GM21367 (cell line): ENCODE results near the gene LRMDA.
A peak's percentile ranks its signal among the peaks of the same experiment; 100 is the strongest.
"Not testable (repeated sequence)": the region's sequence is repeated elsewhere in the genome, so short reads cannot be mapped to it uniquely, and the experiment has no call there.

Experiments used
- ATAC-seq: cut with Tn5 transposase; IDR thresholded peaks from one replicate; pipeline ENCODE4 v1.9.1; 2021; ENCODE audit not compliant: unreplicated experiment

LRMDA gene

GRCh38 chr10:75605096-75605495 lies 173.7 kb downstream of the LRMDA start:
- no peak for ATAC-seq

GRCh38 chr10:75605795-75606194 lies 174.4 kb downstream of the LRMDA start:
- not testable (repeated sequence) for ATAC-seq

GRCh38 chr10:75606203-75606779 lies 174.9 kb downstream of the LRMDA start:
- peak; percentile 63 for ATAC-seq

GRCh38 chr10:75607576-75607975 lies 176.2 kb downstream of the LRMDA start:
- ATAC-seq: no peak

- no peak for ATAC-seq
Observed at GRCh38 chr10:75610183-75610582, 178.8 kb downstream of the LRMDA start.

GRCh38 chr10:75611172-75611992 lies 180.0 kb downstream of the LRMDA start:
- ATAC-seq: no peak

GRCh38 chr10:75611993-75612372 lies 180.6 kb downstream of the LRMDA start:
- no peak for ATAC-seq

- no peak for ATAC-seq
Observed at GRCh38 chr10:75612904-75613684, 181.7 kb downstream of the LRMDA start.

GRCh38 chr10:75613685-75614504 lies 182.5 kb downstream of the LRMDA start:
- no peak for ATAC-seq

- no peak for ATAC-seq
Observed at GRCh38 chr10:75616076-75616475, 184.7 kb downstream of the LRMDA start.

GRCh38 chr10:75616874-75617478 lies 185.6 kb downstream of the LRMDA start:
- ATAC-seq: no peak

GRCh38 chr10:75617485-75618155 lies 186.2 kb downstream of the LRMDA start:
- no peak for ATAC-seq

- ATAC-seq: no peak
Observed at GRCh38 chr10:75619635-75620034, 188.2 kb downstream of the LRMDA start.

- no peak for ATAC-seq
Observed at GRCh38 chr10:75620356-75620755, 188.9 kb downstream of the LRMDA start.

GRCh38 chr10:75621003-75621402 lies 189.6 kb downstream of the LRMDA start:
- ATAC-seq: not testable (repeated sequence)

- no peak for ATAC-seq
Observed at GRCh38 chr10:75622503-75622902, 191.1 kb downstream of the LRMDA start.

- no peak for ATAC-seq
Observed at GRCh38 chr10:75623310-75624093, 192.1 kb downstream of the LRMDA start.

GRCh38 chr10:75624638-75625037 lies 193.2 kb downstream of the LRMDA start:
- ATAC-seq: no peak

- no peak for ATAC-seq
Observed at GRCh38 chr10:75630746-75631145, 199.3 kb downstream of the LRMDA start.
